ENCODE measurements around the gene ADGRA1. TPM values are rescaled to one million over a fixed set of nuclear protein-coding genes. Genes with fewer than 3 reads are reported as not detected.

The ADGRA1 gene
- polyA plus RNA-seq, 3 donors from 2014 or later = not detected

DNA sequence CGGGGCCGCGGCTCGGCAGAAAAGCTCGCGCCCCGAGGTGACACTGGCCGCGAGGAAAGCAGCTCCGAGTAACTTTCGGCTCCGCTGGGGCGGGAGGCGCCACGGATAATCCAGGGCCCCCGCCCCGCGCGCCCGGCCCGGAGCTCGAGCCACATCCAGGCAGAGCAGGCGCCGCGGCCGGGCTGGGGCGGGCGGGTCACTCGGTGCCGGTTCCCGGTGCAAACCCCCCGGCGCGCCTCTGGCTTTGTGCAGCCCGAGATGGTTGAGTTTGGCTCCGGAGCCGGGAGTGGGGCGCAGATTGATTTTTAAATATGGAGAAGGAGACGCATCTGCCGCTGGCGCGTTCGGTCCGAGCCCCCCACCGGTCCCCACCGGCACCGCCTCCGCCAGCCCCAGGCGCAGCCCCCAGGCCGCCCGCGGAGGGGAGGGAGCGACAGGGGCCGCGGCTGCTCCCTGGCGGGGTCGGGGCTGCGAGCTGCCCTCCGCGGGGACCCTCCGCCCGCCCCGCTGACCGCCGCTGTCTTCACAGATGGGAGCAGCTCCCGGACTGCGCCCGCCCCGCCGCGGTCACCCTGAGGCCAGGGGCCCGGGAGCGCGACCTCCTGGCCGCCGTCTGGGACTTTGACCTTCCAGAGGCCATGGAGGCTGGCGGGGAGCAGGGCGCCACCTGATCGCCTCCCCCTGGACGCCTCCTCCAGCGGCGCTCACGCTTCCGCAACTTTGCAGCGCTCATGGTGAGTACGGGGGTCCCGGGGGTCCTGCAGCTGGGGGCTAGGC is 643 bp downstream of the ADGRA1 start:
- peaks cover 5 to 16% (median 11%) of the 10 kb centered on the region in 3 donors for H3K27me3 Mint-ChIP-seq (ENCODE audit: low read depth in 3 of 3)
- H3K9me3 Mint-ChIP-seq = peaks cover 0 to 2% (median 0%) of the 10 kb centered on the region in 6 donors
- no peaks in the 10 kb centered on the region for H3K36me3 Mint-ChIP-seq
- no peak for DNase-seq
- no peak overlapping the region for H3K4me3 Mint-ChIP-seq
- H3K4me1 Mint-ChIP-seq = peaks cover 0 to 4% of the 10 kb centered on the region in 2 donors
- H3K27ac Mint-ChIP-seq = no peak overlapping the region

GRCh38 chr10:133088956-133089800 is 1.5 kb downstream of the ADGRA1 start:
- H3K9me3 Mint-ChIP-seq = peaks cover 0 to 2% (median 0%) of the 10 kb centered on the region in 6 donors
- H3K27me3 Mint-ChIP-seq (ENCODE audit: low read depth in 3 of 3) = peaks cover 5 to 16% (median 11%) of the 10 kb centered on the region in 3 donors
- no peaks in the 10 kb centered on the region for H3K36me3 Mint-ChIP-seq
- H3K27ac Mint-ChIP-seq = no peak overlapping the region
- H3K4me1 Mint-ChIP-seq = peaks cover 0 to 4% of the 10 kb centered on the region in 2 donors
- no peak overlapping the region for H3K4me3 Mint-ChIP-seq
- DNase-seq = no peak

DNA sequence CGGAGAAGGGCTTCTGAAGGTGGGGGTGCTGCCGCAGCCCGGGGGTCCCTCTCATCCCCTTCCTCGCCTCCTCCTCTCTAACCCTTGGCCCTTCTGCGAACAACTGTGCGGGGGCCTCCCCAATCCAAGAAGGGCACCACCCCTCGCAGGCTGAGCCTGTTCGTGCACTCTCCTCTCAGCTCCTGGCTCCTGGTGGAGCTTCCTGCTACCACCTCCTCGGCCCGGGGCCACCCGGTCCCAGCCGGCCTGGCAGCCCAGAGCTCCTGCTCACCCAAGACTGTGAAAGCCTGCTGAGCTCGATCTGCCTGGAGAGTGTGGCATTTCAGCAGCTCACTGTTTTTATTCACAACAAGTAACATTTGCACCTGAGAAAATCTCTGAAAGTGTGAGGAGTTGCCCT is 2.4 kb downstream of the ADGRA1 start:
- H3K4me1 Mint-ChIP-seq = peaks cover 0 to 4% of the 10 kb centered on the region in 2 donors
- no peak for DNase-seq
- no peak overlapping the region for H3K27ac Mint-ChIP-seq
- H3K4me3 Mint-ChIP-seq = no peak overlapping the region
- peaks cover 0 to 2% (median 0%) of the 10 kb centered on the region in 6 donors for H3K9me3 Mint-ChIP-seq
- H3K27me3 Mint-ChIP-seq (ENCODE audit: low read depth in 3 of 3) = peaks cover 5 to 13% (median 7%) of the 10 kb centered on the region in 3 donors
- H3K36me3 Mint-ChIP-seq = no peaks in the 10 kb centered on the region

DNA sequence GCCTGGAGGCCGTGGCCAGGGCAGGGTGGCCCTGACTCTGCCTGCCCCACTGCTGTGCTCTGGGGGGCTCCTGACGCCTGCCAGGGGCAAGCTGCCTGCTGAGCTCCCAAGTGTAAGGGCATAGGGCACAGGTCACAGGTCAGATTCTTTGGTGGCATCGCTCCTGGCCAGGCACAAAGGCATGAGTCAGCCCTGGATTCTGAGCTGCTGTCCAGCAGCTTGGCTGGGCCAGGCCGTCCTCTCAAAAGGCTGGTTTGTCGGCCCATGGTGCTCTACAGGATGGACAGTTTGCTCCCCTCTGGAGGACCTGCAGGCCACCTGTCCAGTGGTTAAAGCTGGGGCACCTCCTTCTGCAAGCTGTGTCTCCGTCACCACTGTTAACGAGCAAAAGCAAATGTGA is 2.9 kb downstream of the ADGRA1 start:
- H3K27me3 Mint-ChIP-seq (ENCODE audit: low read depth in 3 of 3) = peaks cover 5 to 13% (median 7%) of the 10 kb centered on the region in 3 donors
- H3K27ac Mint-ChIP-seq = no peak overlapping the region
- no peak overlapping the region for H3K4me3 Mint-ChIP-seq
- H3K9me3 Mint-ChIP-seq = peaks cover 0 to 2% (median 0%) of the 10 kb centered on the region in 6 donors
- DNase-seq = no peak
- peaks cover 0 to 4% of the 10 kb centered on the region in 2 donors for H3K4me1 Mint-ChIP-seq
- H3K36me3 Mint-ChIP-seq = no peaks in the 10 kb centered on the region

- Mint-ChIP-seq H3K9me3 (peaks cover 0 to 2% (median 0%) of the 10 kb centered on the region in 6 donors), H3K27me3 (ENCODE audit: low read depth in 3 of 3) (peaks cover 5 to 13% (median 7%) of the 10 kb centered on the region in 3 donors), H3K4me1 (peaks cover 0 to 4% of the 10 kb centered on the region in 2 donors), H3K27ac (no peak overlapping the region), H3K36me3 (no peaks in the 10 kb centered on the region), H3K4me3 (peak overlapping the region in 2 of 5 donors; percentile 36 to 38)
- DNase-seq = no peak
These were observed 3.6 kb downstream of the ADGRA1 start for GRCh38 chr10:133091316-133091715.

GRCh38 chr10:133093291-133093690 is 5.6 kb downstream of the ADGRA1 start:
- Mint-ChIP-seq H3K9me3 (peaks cover 0 to 2% (median 0%) of the 10 kb centered on the region in 6 donors), H3K36me3 (no peaks in the 10 kb centered on the region), H3K4me3 (no peak overlapping the region), H3K27ac (no peak overlapping the region), H3K4me1 (peaks cover 0 to 4% of the 10 kb centered on the region in 2 donors), H3K27me3 (ENCODE audit: low read depth in 3 of 3) (peaks cover 2 to 11% (median 7%) of the 10 kb centered on the region in 3 donors)
- DNase-seq = no peak

DNA sequence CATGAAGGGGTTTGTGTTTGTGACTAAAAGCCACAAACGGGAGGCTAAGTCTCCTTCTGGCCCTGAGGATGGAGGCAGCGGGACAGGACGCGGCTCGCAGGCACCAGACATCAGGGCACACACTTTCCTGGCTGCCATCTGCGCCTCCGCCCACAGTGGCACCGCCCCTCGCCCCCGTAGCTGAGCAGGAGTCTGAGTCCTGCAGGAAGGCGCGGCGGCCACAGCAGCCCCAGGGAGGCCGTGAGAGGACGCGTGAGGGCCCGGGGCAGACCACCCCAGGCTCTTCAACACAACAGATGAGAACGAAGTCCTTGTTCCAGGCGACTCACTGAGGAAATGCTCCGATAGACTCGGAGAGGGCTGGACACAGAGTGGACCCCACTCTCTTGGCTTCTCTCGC is 6.6 kb downstream of the ADGRA1 start:
- Mint-ChIP-seq H3K27ac (no peak overlapping the region), H3K27me3 (ENCODE audit: low read depth in 3 of 3) (peaks cover 2 to 8% (median 5%) of the 10 kb centered on the region in 3 donors), H3K9me3 (peaks cover 0 to 2% (median 0%) of the 10 kb centered on the region in 6 donors), H3K36me3 (no peaks in the 10 kb centered on the region), H3K4me1 (peaks cover 0 to 4% of the 10 kb centered on the region in 2 donors), H3K4me3 (no peak overlapping the region)
- no peak for DNase-seq

DNA sequence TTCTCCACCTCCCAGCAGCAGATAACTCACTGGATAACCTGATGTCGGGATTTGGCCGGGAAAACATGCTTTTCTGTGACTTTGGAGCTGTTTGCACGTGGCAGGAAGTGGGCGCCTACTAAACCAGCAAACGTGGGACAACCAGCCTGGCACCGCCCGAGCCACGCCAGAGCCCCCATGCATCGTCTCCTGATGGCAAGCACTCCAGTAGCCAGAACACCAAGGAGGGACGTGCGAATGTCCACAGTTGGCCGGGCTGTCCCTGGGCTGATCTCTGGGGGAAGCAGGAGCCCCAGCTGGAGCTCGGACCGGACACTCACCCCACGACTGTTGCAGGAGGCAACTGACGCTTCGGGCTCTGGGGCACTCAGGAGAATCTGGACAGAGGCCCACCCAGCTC is 7.1 kb downstream of the ADGRA1 start:
- Mint-ChIP-seq H3K4me3 (no peak overlapping the region), H3K27me3 (ENCODE audit: low read depth in 3 of 3) (peaks cover 2 to 8% (median 5%) of the 10 kb centered on the region in 3 donors), H3K27ac (no peak overlapping the region), H3K36me3 (no peaks in the 10 kb centered on the region), H3K9me3 (peaks cover 0 to 2% (median 0%) of the 10 kb centered on the region in 6 donors), H3K4me1 (peaks cover 0 to 4% of the 10 kb centered on the region in 2 donors)
- no peak for DNase-seq

- DNase-seq = no peak
- H3K4me1 Mint-ChIP-seq = peaks cover 0 to 4% of the 10 kb centered on the region in 2 donors
- H3K4me3 Mint-ChIP-seq = no peak overlapping the region
- H3K9me3 Mint-ChIP-seq = peaks cover 0 to 2% (median 0%) of the 10 kb centered on the region in 6 donors
- no peak overlapping the region for H3K27ac Mint-ChIP-seq
- H3K27me3 Mint-ChIP-seq (ENCODE audit: low read depth in 3 of 3) = peaks cover 2 to 5% (median 5%) of the 10 kb centered on the region in 3 donors
- H3K36me3 Mint-ChIP-seq = no peaks in the 10 kb centered on the region
These were observed 7.9 kb downstream of the ADGRA1 start for GRCh38 chr10:133095586-133095985.

DNA sequence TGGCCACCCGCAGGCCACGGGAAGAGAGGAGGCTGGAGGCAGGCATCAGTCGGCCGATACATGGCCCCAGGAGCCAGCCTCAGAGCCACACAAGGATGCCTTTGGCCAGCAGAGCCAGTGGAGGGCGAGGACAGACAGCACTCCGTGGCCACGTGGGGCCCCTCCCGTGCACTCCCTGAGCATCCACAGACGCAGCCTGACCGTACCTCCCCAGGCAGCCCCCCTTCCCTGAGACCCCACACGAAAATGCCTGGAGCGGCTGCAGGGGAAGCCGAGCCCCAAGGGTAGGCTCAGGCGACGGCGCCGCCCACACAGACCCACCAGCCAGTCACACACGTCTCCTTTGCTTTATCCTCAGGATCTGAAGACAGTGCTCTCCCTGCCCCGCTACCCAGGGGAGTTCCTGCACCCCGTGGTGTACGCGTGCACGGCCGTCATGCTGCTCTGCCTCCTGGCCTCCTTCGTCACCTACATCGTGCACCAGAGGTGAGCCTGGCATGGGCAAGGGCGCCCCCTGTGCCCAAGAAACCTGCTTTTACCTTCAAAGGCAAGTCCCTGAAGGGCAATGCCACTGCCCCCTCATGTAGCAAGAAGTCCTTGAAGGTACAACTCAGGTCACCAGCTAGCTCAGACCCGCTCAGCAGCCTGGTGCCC is 9.0 kb downstream of the ADGRA1 start:
- H3K27ac Mint-ChIP-seq = no peak overlapping the region
- no peak for DNase-seq
- H3K4me1 Mint-ChIP-seq = peaks cover 0 to 1% of the 10 kb centered on the region in 2 donors
- H3K27me3 Mint-ChIP-seq (ENCODE audit: low read depth in 3 of 3) = peaks cover under 1 to 2% (median 2%) of the 10 kb centered on the region in 3 donors
- H3K9me3 Mint-ChIP-seq = no peaks in the 10 kb centered on the region
- H3K4me3 Mint-ChIP-seq = no peak overlapping the region
- H3K36me3 Mint-ChIP-seq = no peaks in the 10 kb centered on the region

- DNase-seq = no peak
- H3K4me3 Mint-ChIP-seq = no peak overlapping the region
- H3K27me3 Mint-ChIP-seq (ENCODE audit: low read depth in 3 of 3) = peaks cover 2 to 4% (median 2%) of the 10 kb centered on the region in 3 donors
- no peaks in the 10 kb centered on the region for H3K9me3 Mint-ChIP-seq
- peaks cover 0 to 2% of the 10 kb centered on the region in 2 donors for H3K4me1 Mint-ChIP-seq
- H3K36me3 Mint-ChIP-seq = no peaks in the 10 kb centered on the region
- H3K27ac Mint-ChIP-seq = no peak overlapping the region
These were observed 9.7 kb downstream of the ADGRA1 start for GRCh38 chr10:133097418-133097817.

- H3K36me3 Mint-ChIP-seq = no peaks in the 10 kb centered on the region
- no peaks in the 10 kb centered on the region for H3K9me3 Mint-ChIP-seq
- no peak overlapping the region for H3K4me3 Mint-ChIP-seq
- no peak for DNase-seq
- H3K27ac Mint-ChIP-seq = no peak overlapping the region
- peaks cover 0 to 2% of the 10 kb centered on the region in 2 donors for H3K4me1 Mint-ChIP-seq
- H3K27me3 Mint-ChIP-seq (ENCODE audit: low read depth in 3 of 3) = peaks cover 0 to 4% (median 2%) of the 10 kb centered on the region in 3 donors
These were observed 10.2 kb downstream of the ADGRA1 start for GRCh38 chr10:133097961-133098360.

GRCh38 chr10:133098426-133099124 is 10.9 kb downstream of the ADGRA1 start:
- Mint-ChIP-seq H3K4me3 (no peak overlapping the region), H3K4me1 (peaks cover 0 to 2% of the 10 kb centered on the region in 2 donors), H3K27me3 (ENCODE audit: low read depth in 3 of 3) (peaks cover 0 to 4% (median 2%) of the 10 kb centered on the region in 3 donors), H3K36me3 (no peaks in the 10 kb centered on the region), H3K9me3 (no peaks in the 10 kb centered on the region), H3K27ac (no peak overlapping the region)
- no peak for DNase-seq
